T-cell (primary cell): ENCODE data around the gene SPPL3. TPM values are rescaled to one million over a fixed set of nuclear protein-coding genes. Genes with fewer than 3 reads are reported as not detected.

ENCODE experiments used
- ATAC-seq, 4 experiments: fragments of 200-7000 bp in 3 of 4; fragments of 150-1000 bp in 1 of 4; cut with Tn5 transposase; replicated peaks in 1 of 4; 1 replicate in 3 of 4; 2 replicates in 1 of 4; pipeline ENCODE4 v1.10.0; 2021; ENCODE audit warnings: moderate library complexity in 3 of 4, mild to moderate bottlenecking in 2 of 4, moderate number of reproducible peaks in 1 of 4
- CTCF ChIA-PET, 2 donors: fragments of 300-600 bp; sonication (Branson Sonifier 250); formaldehyde crosslinking; loops; one replicate each; lab custom pipeline; 2022; ENCODE audit warnings: antibody characterized with exemption in 2 of 2; lab: Charles Lee
- POLR2A ChIA-PET, 2 donors: fragments of 300-600 bp; sonication (Branson Sonifier 250); formaldehyde crosslinking; loops; one replicate each; lab custom pipeline; 2022; ENCODE audit warnings: antibody characterized with exemption in 2 of 2; lab: Charles Lee
- DNase-seq, 35 experiments: peaks; one replicate each; pipeline versions ENCODE4 v3.0.0 to v3.0.0-alpha.2; 2013 to 2023
- H3K27ac ChIP-seq: one replicate; pipeline ENCODE4 v1.5.1; 2013; ENCODE audit warnings: low read length
- H3K27me3 ChIP-seq, 2 experiments: replicated peaks in 1 of 2; 1 replicate in 1 of 2; 2 replicates in 1 of 2; pipeline versions ENCODE4 v1.6.1 to v1.7.0; 2013; ENCODE audit warnings: low read length in 1 of 2, mixed read lengths in 1 of 2; ENCODE audit not compliant: control insufficient read depth in 2 of 2, insufficient read depth in 2 of 2; ENCODE audit errors: extremely low read depth in 1 of 2
- H3K36me3 ChIP-seq, 2 donors: 1 replicate in 1 of 2; 2 replicates in 1 of 2; pipeline versions ENCODE4 v1.6.1 to v1.7.0; 2013; ENCODE audit warnings: low read length in 1 of 2; ENCODE audit not compliant: control insufficient read depth in 2 of 2, insufficient read depth in 1 of 2; ENCODE audit errors: extremely low read depth in 1 of 2
- H3K4me1 ChIP-seq, 2 experiments: 1 replicate in 1 of 2; 2 replicates in 1 of 2; pipeline versions ENCODE4 v1.6.1 to v1.7.0; 2013; ENCODE audit warnings: low read length in 2 of 2, mixed read lengths in 1 of 2; ENCODE audit not compliant: insufficient read depth in 2 of 2, control insufficient read depth in 1 of 2; ENCODE audit errors: extremely low read depth in 1 of 2
- H3K4me3 ChIP-seq, 2 donors: 1 replicate in 1 of 2; 2 replicates in 1 of 2; pipeline versions ENCODE4 v1.5.1 to v1.7.0; 2013; ENCODE audit warnings: mild to moderate bottlenecking in 2 of 2, low read length in 1 of 2, moderate library complexity in 1 of 2; ENCODE audit not compliant: control insufficient read depth in 1 of 2; ENCODE audit errors: extremely low read depth in 1 of 2
- H3K9me3 ChIP-seq: 2 replicates; pipeline ENCODE4 v1.7.0; 2013
- H3K27ac Mint-ChIP-seq, 2 donors: one replicate each; pipeline ENCODE4 v1.8.0; 2020 to 2021; ENCODE audit warnings: mild to moderate bottlenecking in 2 of 2, mixed read lengths in 2 of 2
- H3K27me3 Mint-ChIP-seq, 2 donors: one replicate each; pipeline ENCODE4 v1.8.0; 2021 to 2022; ENCODE audit warnings: mixed read lengths in 2 of 2
- H3K36me3 Mint-ChIP-seq: one replicate; pipeline ENCODE4 v1.8.0; 2021; ENCODE audit warnings: mixed read lengths
- H3K4me1 Mint-ChIP-seq, 3 donors: one replicate each; pipeline ENCODE4 v1.8.0; 2020 to 2022; ENCODE audit warnings: mixed read lengths in 3 of 3, mild to moderate bottlenecking in 1 of 3
- H3K4me3 Mint-ChIP-seq, 3 donors: one replicate each; pipeline ENCODE4 v1.8.0; 2020 to 2022; ENCODE audit warnings: mild to moderate bottlenecking in 3 of 3, mixed read lengths in 3 of 3, moderate library complexity in 3 of 3
- H3K9me3 Mint-ChIP-seq, 3 donors: one replicate each; pipeline ENCODE4 v1.8.0; 2020 to 2022; ENCODE audit warnings: mixed read lengths in 3 of 3
- WGBS: methylation state at CpG from one replicate; pipeline ENCODE4 v1.1.5; 2013; ENCODE audit warnings: missing lambda C conversion rate; ENCODE audit not compliant: insufficient coverage; 5-methylcytosine and 5-hydroxymethylcytosine counted together
- total RNA-seq, 35 experiments: library from RNA in 6 of 35; stranded (reverse) in 6 of 35; fragments of 120-200 nt in 1 of 35; gene quantifications; one replicate each; pipeline versions ENCODE4 v1.2.1 to v1.2.4 and lab custom pipeline; 2013 to 2026

The SPPL3 gene
- total RNA-seq, 5 donors from 2014 or later (not counting 1 experiment from before 2014, with no cell fraction given) = 36.5 to 46.6 (median 41.8) TPM

- CTCF ChIA-PET = no interaction called here
- Histone ChIP-seq H3K36me3 (peaks cover 3% of the 10 kb centered on the region in 2 donors), H3K27me3 (no peaks in the 10 kb centered on the region), H3K9me3 (no peaks in the 10 kb centered on the region), H3K27ac (no peak overlapping the region), H3K4me3 (no peak overlapping the region), H3K4me1 (no peaks in the 10 kb centered on the region)
- H3K36me3 Mint-ChIP-seq = peaks cover 49% of the 10 kb centered on the region
- ATAC-seq (no peak), DNase-seq (no peak)
- H3K9me3 Mint-ChIP-seq = peaks cover 9 to 19% (median 12%) of the 10 kb centered on the region in 3 donors
- WGBS = 100% methylated on average over 1 of the region's 2 CpGs
- POLR2A ChIA-PET = interaction anchor here in 1 of 2 donors (0.7 kb wide), 1 partner anchor 1343 kb away, joined by 11 read pairs; no protein-coding TSS in a partner anchor
- no peak overlapping the region for H3K4me3 Mint-ChIP-seq
- peak overlapping the region; percentile 1 to 4 for H3K27ac Mint-ChIP-seq
- H3K27me3 Mint-ChIP-seq = no peaks in the 10 kb centered on the region
- H3K4me1 Mint-ChIP-seq = peaks cover 22 to 46% (median 27%) of the 10 kb centered on the region in 3 donors
These were observed 112.4 kb downstream of the SPPL3 start for GRCh38 chr12:120791669-120792176.

DNA sequence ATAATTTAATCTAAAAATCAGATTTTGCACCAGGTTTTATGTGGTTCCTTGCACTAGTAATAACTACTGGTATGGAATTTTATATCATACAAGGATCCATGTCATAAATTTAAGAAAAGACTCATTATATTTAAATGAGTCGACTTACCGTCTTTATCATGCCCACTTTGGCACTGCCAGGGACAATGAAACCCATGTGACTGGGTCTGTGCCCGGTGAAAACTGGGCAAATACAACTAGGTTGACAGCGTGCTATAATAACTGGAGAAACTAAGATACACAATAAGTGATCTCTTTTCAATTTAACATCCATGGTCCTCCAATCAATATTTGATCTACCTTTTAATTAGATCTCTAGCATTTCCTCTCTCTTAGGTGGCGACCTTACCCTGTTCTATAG is 114.0 kb downstream of the SPPL3 start:
- no peak for ATAC-seq
- no peak overlapping the region for H3K27ac Mint-ChIP-seq
- DNase-seq = no peak
- peaks cover 0 to 10% (median 4%) of the 10 kb centered on the region in 3 donors for H3K9me3 Mint-ChIP-seq
- Histone ChIP-seq H3K27ac (no peak overlapping the region), H3K9me3 (no peaks in the 10 kb centered on the region), H3K36me3 (peaks cover 0 to 3% of the 10 kb centered on the region in 2 donors), H3K4me3 (no peak overlapping the region), H3K4me1 (no peaks in the 10 kb centered on the region), H3K27me3 (no peaks in the 10 kb centered on the region)
- ChIA-PET CTCF (interaction anchor here in 1 of 2 donors (0.6 kb wide), 1 partner anchor 34 kb away, joined by 3 read pairs; no protein-coding TSS in a partner anchor), POLR2A (no interaction called here)
- no peak overlapping the region for H3K4me3 Mint-ChIP-seq
- H3K27me3 Mint-ChIP-seq = no peaks in the 10 kb centered on the region
- H3K36me3 Mint-ChIP-seq = peaks cover 33% of the 10 kb centered on the region
- WGBS = 100% methylated on average over 2 of the region's 5 CpGs
- H3K4me1 Mint-ChIP-seq = peaks cover 30 to 47% (median 33%) of the 10 kb centered on the region in 3 donors

DNA sequence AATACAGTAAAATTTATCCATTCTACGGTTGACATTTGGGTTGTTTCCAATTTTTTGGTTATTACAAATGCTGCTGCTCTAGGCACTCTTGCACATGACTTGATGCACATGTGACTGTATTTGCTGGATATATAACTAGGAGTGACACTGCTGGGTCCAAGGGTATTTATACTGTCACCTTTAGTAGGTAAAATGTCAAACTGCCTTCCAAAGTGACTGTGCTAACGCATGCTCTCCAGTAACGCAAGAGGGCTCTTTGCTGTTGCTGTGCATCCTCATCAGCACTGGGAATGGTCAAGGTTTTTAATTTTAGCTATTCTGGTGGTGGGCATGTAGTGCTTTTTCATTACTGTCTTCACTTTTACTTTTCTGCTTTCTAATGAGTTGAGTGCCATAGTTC is 116.3 kb downstream of the SPPL3 start:
- no peaks in the 10 kb centered on the region for H3K27me3 Mint-ChIP-seq
- no peaks in the 10 kb centered on the region for H3K9me3 ChIP-seq
- WGBS = no CpG with 5 or more reads among the region's 3 CpGs
- H3K4me1 ChIP-seq = peaks cover 3 to 6% of the 10 kb centered on the region in 2 experiments
- DNase-seq (no peak), ATAC-seq (no peak)
- no peak overlapping the region for H3K4me3 Mint-ChIP-seq
- H3K36me3 Mint-ChIP-seq = peaks cover 36% of the 10 kb centered on the region
- H3K27ac ChIP-seq = no peak overlapping the region
- H3K27ac Mint-ChIP-seq = no peak overlapping the region
- no peak overlapping the region for H3K4me3 ChIP-seq
- H3K9me3 Mint-ChIP-seq = no peaks in the 10 kb centered on the region
- CTCF ChIA-PET = no interaction called here
- POLR2A ChIA-PET = no interaction called here
- peaks cover 0 to 8% of the 10 kb centered on the region in 2 donors for H3K36me3 ChIP-seq
- H3K4me1 Mint-ChIP-seq = peaks cover 43 to 53% (median 45%) of the 10 kb centered on the region in 3 donors
- no peaks in the 10 kb centered on the region for H3K27me3 ChIP-seq

DNA sequence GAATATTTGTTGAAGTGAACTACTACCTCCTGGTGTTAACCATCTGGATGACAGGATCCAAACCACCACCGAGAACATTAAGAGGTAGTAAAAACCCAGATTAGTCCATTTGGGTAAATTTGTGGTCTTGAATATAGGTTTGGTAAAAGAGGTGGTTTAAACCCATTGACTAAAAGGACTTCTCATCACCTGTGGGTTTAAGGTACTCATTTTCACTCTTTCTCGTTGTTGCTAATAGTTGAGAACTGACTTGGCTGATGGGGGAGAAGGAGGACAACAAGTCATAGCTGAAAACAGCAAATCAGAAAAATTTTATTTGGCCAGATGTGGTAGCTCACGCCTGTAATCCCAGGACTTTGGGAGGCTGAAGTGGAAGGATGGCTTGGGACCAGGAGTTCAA is 119.4 kb downstream of the SPPL3 start:
- DNase-seq (no peak), ATAC-seq (no peak)
- no peak overlapping the region for H3K4me3 Mint-ChIP-seq
- no peaks in the 10 kb centered on the region for H3K27me3 Mint-ChIP-seq
- peaks cover 3 to 8% of the 10 kb centered on the region in 2 experiments for H3K4me1 ChIP-seq
- H3K4me1 Mint-ChIP-seq = peaks cover 41 to 45% (median 42%) of the 10 kb centered on the region in 3 donors
- peaks cover 5 to 24% of the 10 kb centered on the region in 2 donors for H3K36me3 ChIP-seq
- peaks cover 39% of the 10 kb centered on the region for H3K36me3 Mint-ChIP-seq
- H3K27me3 ChIP-seq = no peaks in the 10 kb centered on the region
- ChIA-PET CTCF (no interaction called here), POLR2A (no interaction called here)
- peak overlapping the region in 1 of 2 donors; percentile 39 for H3K27ac Mint-ChIP-seq
- H3K9me3 ChIP-seq = no peaks in the 10 kb centered on the region
- no CpG with 5 or more reads among the region's 3 CpGs for WGBS
- H3K27ac ChIP-seq = no peak overlapping the region
- no peaks in the 10 kb centered on the region for H3K9me3 Mint-ChIP-seq
- no peak overlapping the region for H3K4me3 ChIP-seq

DNA sequence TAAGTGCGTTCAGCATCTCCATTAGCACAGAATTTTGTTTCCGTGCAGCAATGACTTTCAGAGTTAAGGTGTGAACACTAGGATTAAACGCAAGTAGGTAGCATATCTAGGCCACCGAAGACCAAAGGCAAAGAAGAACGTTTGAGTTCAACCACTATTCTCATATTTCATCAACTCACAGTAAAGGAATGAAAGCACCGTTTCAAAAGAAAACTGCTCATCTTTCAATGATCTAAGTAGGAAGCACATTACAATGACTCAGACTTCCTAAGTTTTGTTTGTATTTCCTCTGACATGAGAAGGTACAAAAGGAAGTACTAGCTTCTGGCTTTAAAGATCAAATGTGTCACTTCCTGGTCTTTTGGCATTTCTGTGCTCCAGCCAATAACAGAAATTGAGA is 121.0 kb downstream of the SPPL3 start:
- ATAC-seq (peak in 3 of 4 experiments; percentile 39 to 70 (median 63)), DNase-seq (peak in 1 of 35 experiments; percentile 16)

DNA sequence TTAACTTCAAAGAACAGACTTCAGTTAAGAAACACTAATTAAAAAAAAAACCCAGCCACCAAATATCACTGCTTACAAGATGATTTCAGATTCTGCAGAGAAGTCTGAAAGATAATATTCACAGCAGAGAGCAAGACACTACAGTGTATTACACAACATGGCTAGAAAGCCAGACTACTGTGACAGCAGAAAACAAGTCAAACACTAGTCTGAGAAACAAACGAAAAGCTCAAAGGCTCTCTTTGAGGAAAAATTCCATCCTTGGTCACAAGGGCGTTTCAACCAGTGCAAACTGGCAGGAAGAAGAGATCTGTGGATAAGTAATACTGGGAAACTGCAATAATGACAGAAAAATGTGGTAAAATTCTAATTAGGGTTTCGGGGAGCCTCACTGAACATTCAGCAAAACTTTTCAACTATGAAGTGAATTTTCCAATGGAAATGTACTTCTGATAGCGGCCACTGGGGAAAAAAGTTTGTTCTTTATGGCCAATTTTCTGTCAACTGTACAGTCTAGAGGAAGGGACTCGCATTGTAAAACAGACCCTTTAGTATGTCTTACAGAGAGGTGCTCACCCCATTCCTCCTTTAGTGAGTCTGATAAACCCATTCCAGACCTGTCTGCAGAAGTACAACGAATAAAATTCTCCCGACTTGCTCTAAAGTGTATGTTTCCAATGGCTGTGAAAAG is 128.2 kb downstream of the SPPL3 start:
- no peak overlapping the region for H3K27ac Mint-ChIP-seq
- H3K9me3 Mint-ChIP-seq = no peaks in the 10 kb centered on the region

More for the DNA sequence above, 121.0 kb downstream of the SPPL3 start:
- Histone ChIP-seq H3K27me3 (no peaks in the 10 kb centered on the region), H3K27ac (peak overlapping the region; percentile 60), H3K9me3 (no peaks in the 10 kb centered on the region), H3K36me3 (peaks cover 9 to 32% of the 10 kb centered on the region in 2 donors), H3K4me1 (peaks cover 3 to 8% of the 10 kb centered on the region in 2 experiments), H3K4me3 (no peak overlapping the region)
- H3K36me3 Mint-ChIP-seq = peaks cover 34% of the 10 kb centered on the region
- peak overlapping the region in 1 of 3 donors; percentile 32 for H3K4me3 Mint-ChIP-seq
- no peaks in the 10 kb centered on the region for H3K27me3 Mint-ChIP-seq
- H3K27ac Mint-ChIP-seq = peak overlapping the region; percentile 75 to 84
- 11% methylated on average over 5 of the region's 6 CpGs for WGBS
- H3K9me3 Mint-ChIP-seq = no peaks in the 10 kb centered on the region
- peaks cover 37 to 39% (median 38%) of the 10 kb centered on the region in 3 donors for H3K4me1 Mint-ChIP-seq
- POLR2A ChIA-PET = interaction anchor here in 1 of 2 donors (0.6 kb wide), 1 partner anchor 124 kb away, joined by 4 read pairs; no protein-coding TSS in a partner anchor
- CTCF ChIA-PET = interaction anchor here in 1 of 2 donors (0.6 kb wide), 1 partner anchor 1689 kb away, joined by 4 read pairs; no protein-coding TSS in a partner anchor

More for the DNA sequence above, 128.2 kb downstream of the SPPL3 start:
- WGBS = no CpG with 5 or more reads among the region's 7 CpGs
- no peak for ATAC-seq
- H3K27me3 Mint-ChIP-seq = no peaks in the 10 kb centered on the region
- H3K36me3 Mint-ChIP-seq = peaks cover 37% of the 10 kb centered on the region
- Histone ChIP-seq H3K4me1 (peaks cover 0 to 7% of the 10 kb centered on the region in 2 experiments), H3K36me3 (peaks cover 4 to 48% of the 10 kb centered on the region in 2 donors), H3K27me3 (no peaks in the 10 kb centered on the region), H3K4me3 (no peak overlapping the region), H3K27ac (no peak overlapping the region), H3K9me3 (no peaks in the 10 kb centered on the region)
- no peak overlapping the region for H3K4me3 Mint-ChIP-seq
- no peak for DNase-seq
- POLR2A ChIA-PET = no interaction called here
- CTCF ChIA-PET = no interaction called here
- H3K4me1 Mint-ChIP-seq = peaks cover 13 to 19% (median 15%) of the 10 kb centered on the region in 3 donors
